NT2/D1 (cell line): Measurements from ENCODE around the gene NLGN1.

ENCODE experiments used
- YY1 ChIP-seq: IDR thresholded peaks from 2 replicates; pipeline ENCODE4 v1.6.1; 2011; ENCODE audit not compliant: insufficient read length, insufficient read depth
- ZNF274 ChIP-seq: IDR thresholded peaks from 2 replicates; pipeline ENCODE4 v1.6.1; 2011; ENCODE audit warnings: mild to moderate bottlenecking, low read depth, low read length

- TF ChIP-seq YY1 (no peak), ZNF274 (no peak)
Measured at GRCh38 chr3:173568623-173569022, 171.1 kb downstream of the NLGN1 start.
